Measurements from ENCODE around the gene AOC3.
"Not testable (repeated sequence)": the region's sequence is repeated elsewhere in the genome, so short reads cannot be mapped to it uniquely, and the experiment has no call there.

Gene AOC3

DNA sequence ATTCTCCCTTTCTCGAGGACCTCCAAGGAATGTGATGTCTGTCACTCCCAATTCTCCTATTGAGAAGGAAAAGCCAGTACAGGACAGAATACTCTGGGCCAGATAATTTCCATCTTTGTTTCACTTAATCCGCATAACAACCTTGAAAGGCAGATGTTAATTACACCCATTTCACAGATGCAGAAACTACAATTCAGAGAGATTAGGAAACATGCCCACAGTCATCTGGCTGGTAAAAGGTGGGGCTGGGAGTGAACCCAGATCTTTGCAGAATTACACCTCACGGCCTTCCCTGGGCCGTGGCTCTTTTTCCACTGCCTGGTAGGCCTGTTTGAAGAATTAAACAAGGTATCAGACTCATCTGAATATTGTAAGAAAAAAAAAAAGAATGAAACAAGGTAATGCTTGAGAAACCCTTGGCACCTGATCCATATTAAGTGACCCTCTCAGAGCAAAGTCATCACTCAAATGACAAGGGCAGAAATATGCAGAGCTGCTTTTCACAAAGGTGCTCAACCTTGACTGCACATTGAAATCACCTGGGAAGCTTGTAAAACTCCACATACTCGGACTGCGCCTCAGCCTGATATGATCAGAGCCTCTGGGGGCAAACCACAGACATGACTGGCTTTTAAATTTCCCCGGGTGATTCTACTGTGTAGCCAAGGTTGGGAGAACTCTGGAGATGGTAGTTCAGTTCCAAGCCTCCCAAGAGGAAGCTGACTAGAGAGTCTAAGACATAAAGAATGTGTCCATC is 33.0 kb downstream of the AOC3 start:
- no peak for DNase-seq (ENCODE audit: low read depth, low spot score)
- no peak overlapping the region for H3K4me3 ChIP-seq (ENCODE audit: low read length)

DNA sequence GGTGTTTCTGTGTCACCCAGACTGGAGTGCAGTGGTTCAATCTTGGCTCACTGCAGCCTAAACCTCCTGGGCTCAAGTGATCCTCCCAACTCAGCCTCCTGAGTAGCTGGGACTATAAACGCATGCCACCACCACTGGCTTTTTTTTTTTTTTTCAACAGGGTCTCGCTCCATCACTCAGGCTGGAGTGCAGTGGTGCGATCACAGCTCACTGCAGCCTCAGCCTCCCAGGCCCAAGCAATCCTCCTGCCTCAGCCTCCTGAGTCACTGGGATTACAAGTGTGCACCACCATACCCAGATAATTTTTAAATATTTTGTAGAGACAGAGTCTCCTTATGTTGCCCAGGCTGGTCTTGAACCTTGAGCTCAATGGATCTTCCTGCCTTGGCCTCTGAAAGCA is 34.8 kb downstream of the AOC3 start:
- H3K4me3 ChIP-seq (ENCODE audit: low read length): not testable (repeated sequence)

DNA sequence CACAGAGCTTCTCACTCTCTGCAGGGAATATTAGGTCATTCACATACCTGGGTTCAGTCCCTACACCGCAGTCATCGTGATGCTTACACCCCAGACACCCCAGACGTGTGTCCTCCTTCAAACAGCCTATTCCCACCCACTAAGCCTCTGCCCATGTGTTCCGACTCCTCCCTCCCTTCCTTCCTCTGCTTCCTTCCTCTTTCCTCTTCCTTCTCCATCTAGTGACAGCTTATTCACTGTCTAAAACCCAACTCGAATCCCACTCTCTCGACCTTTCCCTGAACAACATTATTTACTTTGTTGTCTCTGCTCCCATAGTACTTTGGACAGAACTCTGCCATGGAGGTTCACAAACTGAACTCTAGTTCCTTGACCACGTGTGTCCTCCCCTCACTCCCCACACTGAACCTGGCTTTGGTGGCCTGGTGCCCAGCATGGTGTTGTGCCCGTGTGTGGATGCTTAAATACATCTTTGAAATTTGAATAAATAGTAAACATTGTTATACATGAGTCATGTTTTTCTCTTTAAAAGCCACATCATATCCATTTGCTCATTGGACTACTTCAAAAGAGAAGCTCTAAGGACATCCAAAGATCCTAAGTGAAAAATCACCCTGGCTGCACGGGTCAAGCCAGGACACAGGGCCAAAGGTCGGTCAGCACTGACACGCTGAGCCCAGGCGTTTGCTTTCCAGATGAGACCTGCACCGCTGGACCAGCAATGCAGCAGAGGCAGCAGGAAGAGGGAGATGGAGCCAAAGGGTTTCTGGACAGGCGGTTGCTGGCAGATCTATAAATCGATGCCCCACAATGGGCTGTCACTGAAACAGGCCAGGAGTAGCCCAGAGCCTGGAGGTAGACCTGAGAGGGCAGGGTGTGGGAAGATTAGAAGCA is 35.5 kb downstream of the AOC3 start:
- no peak overlapping the region for H3K4me3 ChIP-seq (ENCODE audit: low read length)
- no peak for DNase-seq (ENCODE audit: low read depth, low spot score)

More for the DNA sequence above, 34.8 kb downstream of the AOC3 start:
- not testable (repeated sequence) for DNase-seq (ENCODE audit: low read depth, low spot score)

DNA sequence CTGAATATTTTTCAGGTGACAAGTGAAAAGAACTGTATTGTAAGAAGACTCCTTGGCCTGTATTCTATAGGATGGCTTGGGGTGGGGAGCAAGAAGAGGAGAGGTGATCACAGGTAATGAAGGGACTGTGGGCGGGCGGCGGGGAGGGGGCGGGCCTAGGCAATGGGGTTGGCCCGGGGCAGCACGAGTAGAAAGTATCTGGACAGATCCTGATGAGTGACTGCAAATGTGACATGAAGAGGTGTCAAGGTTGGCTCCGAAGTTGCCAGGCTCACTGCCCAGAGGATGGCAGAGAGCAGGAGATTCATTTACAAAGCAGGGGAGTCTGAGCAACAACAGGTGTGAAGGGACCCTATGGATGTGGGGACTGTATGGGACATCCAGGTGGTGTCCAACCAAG is 38.8 kb downstream of the AOC3 start:
- no peak for DNase-seq (ENCODE audit: low read depth, low spot score)

DNA sequence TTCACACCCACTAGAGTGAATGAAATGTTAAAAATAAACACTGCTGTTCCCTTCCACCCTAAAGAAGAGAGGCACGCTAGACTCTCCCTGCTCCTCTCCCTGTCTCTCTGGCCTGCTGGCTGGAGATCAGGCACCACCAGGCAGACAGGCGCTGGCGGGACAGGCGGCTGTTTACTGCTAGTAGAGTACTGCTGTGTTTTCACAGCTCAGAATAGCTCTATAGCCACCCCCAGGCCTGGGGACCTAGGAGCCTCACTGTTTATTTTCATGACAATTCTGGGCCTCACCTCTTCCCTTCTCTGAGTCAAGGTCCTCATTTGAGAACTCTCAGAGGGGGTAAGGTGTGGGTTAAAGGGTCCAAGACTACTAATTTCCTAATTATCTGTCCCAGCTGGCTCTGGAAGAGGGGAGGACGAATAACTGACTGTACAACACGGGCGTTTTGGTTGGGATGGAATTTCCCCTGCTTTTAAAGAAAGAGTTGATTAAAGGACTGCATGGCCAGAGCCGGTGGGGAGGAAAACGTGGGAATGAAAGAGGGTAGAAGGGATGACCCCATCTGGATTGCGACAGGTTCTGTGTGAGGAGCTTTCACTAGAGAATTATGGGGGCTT is 40.6 kb downstream of the AOC3 start:
- no peak overlapping the region for H3K4me3 ChIP-seq (ENCODE audit: low read length)
- DNase-seq (ENCODE audit: low read depth, low spot score): no peak

More for the DNA sequence above, 38.8 kb downstream of the AOC3 start:
- H3K4me3 ChIP-seq (ENCODE audit: low read length): no peak overlapping the region

DNA sequence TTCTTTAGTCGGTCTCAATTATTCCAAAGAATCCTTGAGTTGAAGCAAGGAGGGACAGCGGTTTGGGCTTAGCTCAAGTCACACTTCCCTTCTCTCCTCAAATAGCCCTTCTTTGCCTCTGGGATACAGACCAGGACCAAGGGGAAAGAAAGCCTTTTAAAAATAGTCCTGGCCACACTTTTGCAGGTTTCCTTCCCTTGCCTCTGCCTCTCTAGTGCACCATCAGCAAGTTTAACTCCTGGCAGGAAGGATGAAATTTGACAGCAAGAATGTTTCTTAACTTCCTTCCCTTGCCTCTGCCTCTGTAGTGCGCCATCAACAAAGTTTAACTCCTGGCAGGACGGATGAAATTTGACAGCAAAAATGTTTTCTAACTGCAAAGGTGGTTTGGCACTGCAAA is 42.4 kb downstream of the AOC3 start:
- no peak overlapping the region for H3K4me3 ChIP-seq (ENCODE audit: low read length)

DNA sequence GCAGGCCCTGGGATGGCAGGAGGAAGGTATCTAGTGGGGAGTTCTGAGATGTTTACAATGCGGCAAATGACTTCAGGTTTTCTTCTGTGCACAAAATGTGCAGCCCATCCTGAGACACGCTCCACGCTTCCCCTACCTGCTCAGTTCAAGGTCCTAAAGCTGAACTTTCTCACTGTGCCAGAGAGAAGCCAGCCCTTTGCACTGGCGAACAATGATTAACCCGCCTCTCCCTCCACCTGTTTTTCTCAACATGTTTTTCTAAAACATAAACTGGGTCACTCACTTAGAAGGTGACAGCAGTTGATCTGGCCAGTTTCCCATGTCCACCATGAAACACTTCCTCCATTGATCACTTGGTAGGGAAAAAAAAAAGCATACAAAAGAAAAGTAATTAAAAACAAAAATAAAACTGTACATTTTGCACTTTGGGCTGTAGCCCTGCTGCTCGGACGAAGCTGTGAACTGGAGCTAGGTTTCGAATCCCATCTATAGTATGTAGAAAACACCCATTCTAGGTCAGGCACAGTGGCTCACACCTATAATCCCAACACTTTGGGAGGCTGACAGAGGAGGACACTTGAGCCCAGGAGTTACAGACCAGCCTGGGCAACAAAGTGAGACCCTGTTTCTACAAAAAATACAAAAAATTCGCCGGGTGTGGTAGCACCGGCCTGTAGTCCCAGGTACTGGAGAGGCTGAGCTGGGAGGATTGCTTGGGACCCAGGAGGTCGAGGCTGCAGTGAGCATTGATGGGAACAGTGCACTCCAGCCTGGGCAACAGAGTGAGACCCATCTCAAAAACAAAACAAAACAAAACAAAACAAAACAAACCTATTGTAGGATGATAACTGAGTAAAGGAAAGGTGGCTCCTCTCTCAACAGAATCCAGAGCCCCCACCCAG is 43.5 kb downstream of the AOC3 start:
- no peak for DNase-seq (ENCODE audit: low read depth, low spot score)
- no peak overlapping the region for H3K4me3 ChIP-seq (ENCODE audit: low read length)

More for the DNA sequence above, 42.4 kb downstream of the AOC3 start:
- no peak for DNase-seq (ENCODE audit: low read depth, low spot score)

DNA sequence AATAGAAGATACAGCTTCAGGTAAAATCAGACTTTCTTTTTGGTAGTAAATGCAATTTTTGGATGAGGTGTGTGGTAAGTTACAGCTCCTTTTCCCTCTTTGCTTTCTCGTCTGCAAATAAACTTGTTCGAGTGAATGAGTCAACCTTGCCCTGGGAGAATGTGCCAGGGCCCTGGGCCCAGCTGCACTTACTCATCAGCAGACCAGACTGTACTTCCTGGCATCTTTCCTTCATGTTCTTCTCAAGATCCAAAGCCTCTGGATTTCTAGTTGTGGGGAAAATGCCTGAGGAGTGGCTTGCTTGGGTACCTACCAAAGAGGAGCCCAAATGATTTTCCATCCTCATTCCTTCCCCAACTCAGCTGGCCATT is 44.2 kb downstream of the AOC3 start:
- no peak overlapping the region for H3K4me3 ChIP-seq (ENCODE audit: low read length)
- DNase-seq (ENCODE audit: low read depth, low spot score): no peak

DNA sequence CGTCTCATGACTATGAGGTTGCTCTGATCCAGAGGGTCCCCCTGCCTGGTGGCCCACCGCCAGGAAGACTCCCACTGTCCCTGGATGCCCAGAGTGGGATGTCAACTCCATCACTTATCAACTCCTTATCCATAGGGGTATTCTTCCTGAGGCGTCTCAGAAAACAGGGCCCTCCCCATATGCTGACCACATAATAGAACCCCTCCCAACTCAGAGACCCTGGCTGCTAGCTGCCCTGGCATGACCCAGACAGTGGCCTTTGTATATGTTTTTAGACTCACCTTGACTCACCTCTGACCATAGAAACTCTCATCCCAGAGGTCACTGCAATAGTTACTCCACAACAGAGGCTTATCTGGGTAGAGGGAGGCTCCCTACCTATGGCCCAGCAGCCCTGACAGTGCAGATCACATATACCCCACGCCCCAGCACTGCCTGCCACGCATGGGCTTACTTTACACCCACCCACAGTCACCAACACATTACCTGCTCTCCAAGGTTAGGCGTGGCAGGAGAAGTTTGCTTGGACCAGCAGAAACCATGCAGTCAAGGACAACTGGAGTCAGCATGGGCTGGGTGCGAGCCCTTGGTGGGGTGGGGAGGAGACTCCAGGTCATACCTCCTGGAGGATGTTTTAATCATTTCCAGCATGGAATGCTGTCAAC is 47.3 kb downstream of the AOC3 start:
- DNase-seq (ENCODE audit: low read depth, low spot score): no peak
- no peak overlapping the region for H3K4me3 ChIP-seq (ENCODE audit: low read length)

DNA sequence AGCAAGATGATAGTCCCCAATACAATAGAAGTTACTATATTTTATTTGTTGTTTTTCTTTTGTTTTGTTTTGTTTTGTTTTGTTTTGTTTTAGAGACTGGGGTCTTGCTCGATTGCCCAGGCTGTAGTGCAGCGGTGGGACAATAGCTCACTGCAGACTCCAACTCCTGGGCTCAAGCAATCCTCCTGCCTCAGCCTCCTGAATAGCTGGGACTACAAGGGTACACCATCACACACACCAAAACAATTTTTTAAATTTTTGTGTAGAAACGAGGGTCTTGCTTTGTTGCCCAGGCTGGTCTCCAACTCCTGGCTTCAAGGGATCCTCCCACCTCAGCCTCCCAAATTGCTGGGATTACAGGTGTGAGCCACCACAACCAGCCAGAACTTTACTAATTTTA is 49.0 kb downstream of the AOC3 start:
- DNase-seq (ENCODE audit: low read depth, low spot score); H3K4me3 ChIP-seq (ENCODE audit: low read length): not testable (repeated sequence)

DNA sequence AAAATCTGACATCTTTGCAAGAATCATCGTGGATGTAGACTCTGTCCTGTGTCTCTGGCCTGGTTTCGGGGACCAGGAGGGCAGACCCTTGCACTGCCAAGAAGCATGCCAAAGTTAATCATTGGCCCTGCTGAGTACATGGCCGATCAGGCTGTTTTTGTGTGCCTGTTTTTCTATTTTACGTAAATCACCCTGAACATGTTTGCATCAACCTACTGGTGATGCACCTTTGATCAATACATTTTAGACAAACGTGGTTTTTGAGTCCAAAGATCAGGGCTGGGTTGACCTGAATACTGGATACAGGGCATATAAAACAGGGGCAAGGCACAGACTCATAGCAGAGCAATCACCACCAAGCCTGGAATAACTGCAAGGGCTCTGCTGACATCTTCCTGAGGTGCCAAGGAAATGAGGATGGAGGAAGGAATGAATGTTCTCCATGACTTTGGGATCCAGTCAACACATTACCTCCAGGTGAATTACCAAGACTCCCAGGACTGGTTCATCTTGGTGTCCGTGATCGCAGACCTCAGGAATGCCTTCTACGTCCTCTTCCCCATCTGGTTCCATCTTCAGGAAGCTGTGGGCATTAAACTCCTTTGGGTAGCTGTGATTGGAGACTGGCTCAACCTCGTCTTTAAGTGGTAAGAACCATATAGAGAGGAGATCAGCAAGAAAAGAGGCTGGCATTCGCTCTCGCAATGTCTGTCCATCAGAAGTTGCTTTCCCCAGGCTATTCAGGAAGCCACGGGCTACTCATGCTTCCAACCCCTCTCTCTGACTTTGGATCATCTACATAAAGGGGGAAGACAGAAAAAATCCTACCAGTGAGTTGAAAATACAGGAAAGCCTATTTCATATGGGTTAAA is 49.7 kb downstream of the AOC3 start, which contains the start of gene G6PC1:
Gene G6PC1, plus strand, starts transcription at position 340 of the 872 bp plus-strand sequence. Its CDS starts 78 bp downstream, at position 418.
- DNase-seq (ENCODE audit: low read depth, low spot score): no peak
- H3K4me3 ChIP-seq (ENCODE audit: low read length): no peak within 1 kb of the TSS

DNA sequence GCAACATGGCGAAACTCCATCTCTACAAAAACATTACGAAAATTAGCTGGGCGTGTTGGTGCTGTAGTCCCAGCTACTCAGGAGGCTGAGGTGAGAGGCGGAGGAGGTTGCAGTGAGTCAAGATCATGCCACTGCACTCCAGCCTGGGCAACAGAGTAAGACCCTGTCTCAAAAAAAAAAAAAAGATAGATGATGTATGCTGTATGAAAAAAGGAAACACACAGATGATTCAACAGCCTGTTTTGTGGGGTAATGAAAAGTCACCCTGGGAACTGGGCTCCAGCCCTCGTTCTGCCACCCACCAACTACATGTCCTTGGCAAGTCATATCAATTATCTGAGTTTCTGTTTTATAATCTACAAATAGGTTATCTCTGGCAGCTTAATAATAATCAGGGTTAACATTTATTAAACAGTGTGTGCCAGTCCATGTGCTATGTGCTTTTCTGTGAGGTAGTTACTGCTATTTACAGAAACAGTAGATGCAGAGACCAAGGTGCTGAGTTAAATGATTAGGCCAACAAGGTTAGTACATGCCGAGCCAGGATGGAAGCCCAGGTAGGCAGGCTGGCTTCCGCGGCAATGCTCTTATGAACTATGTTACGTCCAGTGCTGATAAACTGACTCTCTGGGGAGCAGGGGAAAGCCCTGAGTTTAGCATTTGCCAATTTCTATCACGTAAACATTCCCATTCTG is 50.7 kb downstream of the AOC3 start:
- no peak for DNase-seq (ENCODE audit: low read depth, low spot score)
- no peak overlapping the region for H3K4me3 ChIP-seq (ENCODE audit: low read length)

DNA sequence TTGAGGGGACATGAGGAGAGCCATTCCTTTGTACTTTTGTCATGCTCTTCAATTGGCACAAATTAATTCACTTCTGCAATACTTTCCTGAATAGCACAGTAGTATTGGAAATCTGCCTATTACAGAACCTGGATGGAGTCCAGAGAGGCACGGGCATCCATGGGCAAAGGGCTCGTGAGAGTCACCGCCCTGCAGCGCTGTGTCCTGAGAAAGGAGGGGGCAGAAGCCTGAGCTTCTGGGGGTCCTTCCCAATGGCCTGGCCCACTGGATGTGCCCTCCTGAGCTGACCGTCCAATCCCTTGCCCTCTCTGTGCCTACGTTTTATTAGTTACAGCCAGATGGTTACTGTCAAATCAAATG is 53.1 kb downstream of the AOC3 start:
- H3K4me3 ChIP-seq (ENCODE audit: low read length): no peak overlapping the region
- DNase-seq (ENCODE audit: low read depth, low spot score): no peak

DNA sequence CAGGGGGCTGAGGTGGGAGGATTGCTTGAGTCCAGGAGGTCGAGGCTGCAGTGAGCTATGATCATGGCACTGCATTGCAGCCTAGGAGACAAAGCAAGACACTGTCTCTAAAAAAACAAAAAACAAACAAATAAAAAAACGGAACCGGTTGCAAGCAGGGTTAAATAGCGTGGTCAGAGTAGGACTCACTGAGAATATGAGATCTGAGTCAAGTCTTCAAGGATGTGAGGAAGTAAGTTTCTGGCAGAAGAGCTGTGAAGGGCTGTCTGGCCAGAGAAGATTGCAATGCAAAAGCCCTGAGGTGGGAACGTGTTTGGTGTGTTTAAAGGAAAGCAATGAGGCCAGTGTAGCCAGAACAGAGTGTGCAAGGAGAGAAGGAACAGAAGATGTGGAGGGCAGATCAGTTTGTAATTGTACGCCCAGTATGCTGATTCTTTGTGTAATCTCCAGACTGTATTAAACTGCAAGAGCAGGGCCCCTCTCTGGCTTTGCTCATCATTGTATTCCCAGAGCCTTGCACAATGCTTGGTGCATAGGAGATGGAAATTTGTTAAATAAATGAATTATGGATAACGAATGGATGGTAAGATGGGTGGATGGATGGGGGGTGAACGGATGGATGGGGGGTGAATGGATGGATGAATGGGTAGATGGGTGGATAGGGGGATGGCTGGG is 55.9 kb downstream of the AOC3 start:
- no peak overlapping the region for H3K4me3 ChIP-seq (ENCODE audit: low read length)
- DNase-seq (ENCODE audit: low read depth, low spot score): no peak

All from Jurkat, Clone E6-1 (cell line).